ENCODE results near the gene ZNHIT1. TPM values are rescaled to one million over a fixed set of nuclear protein-coding genes. Genes with fewer than 3 reads are reported as not detected.

ZNHIT1 gene
- 52.2 TPM for total RNA-seq

DNA sequence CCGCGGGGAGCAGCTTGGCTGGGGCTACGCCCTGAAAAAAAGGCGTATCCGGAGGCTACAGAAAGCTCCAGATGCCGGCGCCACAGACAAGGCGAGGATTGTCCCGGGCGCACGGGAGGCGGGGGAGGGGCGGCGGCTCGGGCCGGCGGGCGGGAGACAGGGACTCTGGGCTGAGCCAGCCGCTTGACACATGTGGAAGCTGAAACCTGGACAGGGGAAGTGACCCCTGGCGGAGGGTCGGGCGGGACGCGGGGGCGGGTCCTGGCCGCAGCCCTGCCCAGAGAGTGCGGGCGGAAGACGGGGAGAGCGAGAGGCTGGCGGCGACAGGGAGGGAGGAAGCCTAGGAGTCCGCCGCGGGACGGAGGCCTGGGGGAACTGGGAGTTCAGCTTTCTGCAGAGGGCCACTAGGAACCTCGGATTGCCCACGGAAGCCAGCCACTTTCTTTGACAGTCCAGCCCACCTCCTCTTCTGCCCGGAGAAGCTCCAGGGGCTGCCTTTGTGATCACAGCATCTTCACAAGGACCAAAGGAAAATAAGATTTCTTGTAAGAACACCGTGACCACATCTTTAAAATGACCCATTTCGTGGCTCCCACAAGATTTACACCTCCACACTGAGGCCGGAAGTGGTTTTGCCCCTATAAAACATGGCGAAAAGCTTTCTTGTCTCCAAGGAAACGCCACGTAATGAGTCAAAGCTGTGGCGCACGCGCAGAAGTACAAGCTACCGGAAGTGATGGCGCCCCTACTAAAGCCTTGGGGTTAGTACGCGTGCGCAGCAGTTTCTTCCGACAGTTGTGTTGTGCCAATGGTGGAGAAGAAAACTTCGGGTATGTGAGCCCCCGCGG lies at the start of gene ZNHIT1, which contains the start of gene PLOD3:
Gene ZNHIT1 (plus strand): TSS at position 778 of the 848 bp plus-strand sequence. CDS start 31 bp downstream, at position 809.
Gene PLOD3 (minus strand): TSS at position 194 of the 848 bp plus-strand sequence. CDS start 307 bp downstream, outside the sequence.

GRCh38 chr7:101180130-101180755 lies 37.7 kb upstream of the ZNHIT1 start, which contains the start of gene NAT16:
Gene NAT16, minus strand, starts transcription at chr7:101180293. Its CDS starts 5,486 bp downstream, at chr7:101174807.

GRCh38 chr7:101200862-101201599 lies 16.9 kb upstream of the ZNHIT1 start, which contains the start of gene MOGAT3:
Gene MOGAT3, minus strand, starts transcription at chr7:101201036. Its CDS starts 182 bp downstream, at chr7:101200854.

GRCh38 chr7:101237206-101238067 lies 19.5 kb downstream of the ZNHIT1 start, which contains the start of gene CLDN15:
Gene CLDN15, minus strand, starts transcription at chr7:101237802. Its CDS starts 221 bp downstream, at chr7:101237581.

DNA sequence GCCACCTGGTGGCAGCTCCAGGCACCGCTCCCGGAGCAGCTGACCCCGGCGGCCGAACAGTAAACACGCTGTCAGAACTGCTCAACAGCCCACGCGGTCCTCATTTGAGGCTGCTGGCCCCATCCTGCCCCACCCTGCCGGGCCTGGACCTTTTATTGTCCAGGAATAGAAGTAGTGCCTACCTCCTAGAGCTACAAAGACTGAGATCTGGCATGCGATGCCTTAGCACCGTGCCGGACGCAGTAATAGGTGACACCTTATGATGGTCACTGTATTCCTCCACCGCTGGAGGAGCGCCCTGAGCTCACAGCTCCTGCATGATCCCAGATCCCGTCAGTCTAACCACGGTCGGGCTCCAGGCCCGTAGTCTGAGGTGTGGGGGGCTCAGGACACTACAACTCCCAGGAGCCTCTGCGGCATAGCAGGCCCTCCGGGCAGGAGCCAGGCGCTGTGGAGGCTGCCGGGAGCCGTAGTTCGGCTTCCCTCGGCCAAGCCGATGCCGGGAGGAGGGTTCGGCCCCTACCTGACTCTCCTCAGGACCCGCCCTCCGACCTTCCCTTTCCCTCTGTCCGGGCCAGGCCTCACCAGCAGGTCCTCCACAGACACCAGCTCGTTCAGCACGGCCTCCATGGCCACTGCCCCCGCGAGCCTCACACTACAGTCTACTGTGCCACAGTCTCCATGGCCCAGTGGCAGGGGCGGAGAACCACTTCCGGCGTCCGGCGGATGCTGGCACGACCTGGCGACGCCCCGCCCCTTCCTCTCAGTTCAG lies 26.6 kb downstream of the ZNHIT1 start, which contains the start of gene FIS1:
Gene FIS1 (minus strand): TSS at position 707 of the 772 bp plus-strand sequence. CDS start 77 bp downstream, at position 630.

Other genes starting within 250 kb of the ZNHIT1 start
- gene MUC12, start 248.6 kb upstream of the ZNHIT1 start, total RNA-seq, result not detected
- gene MUC17, start 198.1 kb upstream of the ZNHIT1 start, total RNA-seq, result not detected
- gene TRIM56, start 132.7 kb upstream of the ZNHIT1 start, total RNA-seq, result 13.4 TPM
- gene SERPINE1, start 91.1 kb upstream of the ZNHIT1 start, total RNA-seq, result 6.8 TPM
- gene AP1S1, start 63.7 kb upstream of the ZNHIT1 start, total RNA-seq, result 32.5 TPM
- gene VGF, start 52.6 kb upstream of the ZNHIT1 start, total RNA-seq, result 2.2 TPM
- 0.82 TPM for gene NAT16, start 37.9 kb upstream of the ZNHIT1 start, total RNA-seq
- gene MOGAT3, start 17.1 kb upstream of the ZNHIT1 start, total RNA-seq, result not detected
- 26.4 TPM for gene PLOD3, start 584 bp upstream of the ZNHIT1 start, total RNA-seq
- 5.8 TPM for gene CLDN15, start 19.6 kb downstream of the ZNHIT1 start, total RNA-seq
- 133 TPM for gene FIS1, start 26.9 kb downstream of the ZNHIT1 start, total RNA-seq
- 41.7 TPM for gene IFT22, start 103.6 kb downstream of the ZNHIT1 start, total RNA-seq
- 6.9 TPM for gene COL26A1, start 144.7 kb downstream of the ZNHIT1 start, total RNA-seq

All from camera-type eye (tissue), 1 donor.